Activated T-cell treated with anti-CD3 and anti-CD28 coated beads, Interleukin-2, amount 50 U/mL, for 4 hours (primary cell): ENCODE data around the gene ATF1. TPM values are rescaled to one million over a fixed set of nuclear protein-coding genes. Genes with fewer than 3 reads are reported as not detected.

Experiments
- ATAC-seq, 2 donors: fragments of 200-7000 bp; cut with Tn5 transposase; one replicate each; pipeline ENCODE4 v1.10.0; 2021
- DNase-seq: peaks from one replicate; pipeline ENCODE4 v3.0.0-alpha.2; 2020
- H3K27me3 Mint-ChIP-seq: one replicate; pipeline ENCODE4 v1.8.0; 2021; ENCODE audit warnings: low read depth, mixed read lengths
- H3K36me3 Mint-ChIP-seq: one replicate; pipeline ENCODE4 v1.8.0; 2022; ENCODE audit warnings: mixed read lengths; ENCODE audit not compliant: insufficient read depth
- H3K4me1 Mint-ChIP-seq: one replicate; pipeline ENCODE4 v1.8.0; 2021; ENCODE audit warnings: low read depth, mixed read lengths
- H3K4me3 Mint-ChIP-seq: one replicate; pipeline ENCODE4 v1.8.0; 2021; ENCODE audit warnings: mild to moderate bottlenecking, moderate library complexity, mixed read lengths
- H3K9me3 Mint-ChIP-seq: one replicate; pipeline ENCODE4 v1.8.0; 2021; ENCODE audit warnings: mixed read lengths
- total RNA-seq, 3 donors: library from RNA; stranded (reverse); gene quantifications; one replicate each; pipeline ENCODE4 v1.2.1, GENCODE V29; 2021

The ATF1 gene
- 10 to 100 TPM; 55.5 to 72.6 (median 60.8) TPM for total RNA-seq

DNA sequence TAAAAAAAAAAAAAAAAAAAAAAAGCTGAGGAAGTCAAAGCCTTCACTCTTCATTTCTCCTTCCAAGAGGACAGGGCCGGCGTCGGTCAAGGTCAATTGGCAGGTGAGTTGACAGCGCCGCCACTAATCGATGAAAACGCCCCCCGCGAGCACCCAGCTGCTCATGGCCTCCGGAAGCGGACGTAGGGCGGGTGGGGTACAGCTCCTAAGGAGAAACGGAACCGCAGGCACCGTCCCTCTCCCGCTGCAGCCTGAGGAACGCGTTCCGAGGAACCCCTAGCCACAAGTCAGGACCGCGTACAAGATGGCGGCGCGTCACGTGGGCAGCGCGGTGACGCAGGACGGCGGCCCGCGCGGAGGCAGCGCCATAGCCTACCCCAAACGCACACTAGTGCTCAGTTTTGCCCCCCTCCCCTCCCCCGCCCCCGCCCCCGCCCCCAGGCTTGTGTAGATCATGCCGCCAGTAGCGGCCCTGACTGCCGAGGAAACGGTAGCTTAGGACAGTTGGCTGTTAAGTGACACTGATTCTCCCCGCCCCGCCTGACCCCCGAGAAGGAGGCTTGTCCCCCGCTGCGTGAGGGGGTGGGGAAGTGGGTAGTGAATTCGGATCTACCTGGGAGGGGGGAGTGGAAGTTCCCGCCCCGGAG is at the start of gene ATF1:
Gene ATF1 (plus strand): TSS at position 463 of the 647 bp plus-strand sequence. CDS start 16,045 bp downstream, outside the sequence.
- Mint-ChIP-seq H3K9me3 (no peaks in the 10 kb centered on the region), H3K27me3 (no peaks in the 10 kb centered on the region), H3K4me3 (peak within 1 kb of the TSS; percentile 83), H3K4me1 (peaks cover 33% of the 10 kb centered on the region), H3K36me3 (no peaks in the 10 kb centered on the region)
- DNase-seq = peak; percentile 86
- peak; percentile 88 to 90 for ATAC-seq

DNA sequence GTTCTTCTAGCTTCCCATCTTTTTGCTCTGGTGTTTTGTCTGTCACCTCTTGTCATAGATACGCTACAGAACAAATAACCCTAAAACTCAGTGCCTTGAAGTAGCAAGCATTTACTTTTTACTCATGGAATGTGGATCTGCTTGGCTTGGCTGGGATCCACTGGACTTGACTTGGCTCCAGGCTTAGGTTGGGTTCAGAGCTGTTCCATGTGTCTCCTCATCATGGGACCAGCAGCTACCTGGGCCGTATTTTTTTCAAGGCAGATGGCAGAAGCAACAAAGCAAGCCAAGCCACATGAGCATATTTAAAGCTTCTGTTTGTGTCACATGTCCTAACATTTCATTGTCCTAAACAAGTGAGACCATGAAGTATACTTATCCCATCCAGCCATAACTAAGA is 48.7 kb upstream of the ATF1 start:
- no peak overlapping the region for H3K4me3 Mint-ChIP-seq
- H3K4me1 Mint-ChIP-seq = no peaks in the 10 kb centered on the region
- DNase-seq = no peak
- no peaks in the 10 kb centered on the region for H3K27me3 Mint-ChIP-seq
- ATAC-seq = no peak
- peaks cover 23% of the 10 kb centered on the region for H3K36me3 Mint-ChIP-seq
- no peaks in the 10 kb centered on the region for H3K9me3 Mint-ChIP-seq

DNA sequence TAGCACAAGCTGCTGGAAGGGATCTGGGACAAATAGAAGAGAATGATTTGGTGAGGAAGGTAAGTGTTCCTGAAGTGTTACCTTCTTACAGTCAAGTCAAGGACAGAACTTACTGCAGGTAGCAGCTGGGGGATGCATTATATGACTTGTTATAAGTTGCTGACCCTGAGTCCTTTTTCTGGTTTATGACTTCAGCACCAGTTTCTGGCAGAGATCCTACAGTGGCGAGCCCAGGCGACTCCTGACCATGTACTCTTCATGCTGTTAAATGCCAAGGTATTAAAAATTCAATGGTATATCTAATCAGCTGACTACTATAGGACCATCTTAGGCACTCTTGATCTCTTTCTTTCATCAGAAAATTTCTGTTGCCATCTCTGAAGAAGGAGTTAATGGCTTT is 45.1 kb upstream of the ATF1 start:
- no peak for DNase-seq
- Mint-ChIP-seq H3K4me1 (no peaks in the 10 kb centered on the region), H3K36me3 (peaks cover 39% of the 10 kb centered on the region), H3K27me3 (no peaks in the 10 kb centered on the region), H3K4me3 (no peak overlapping the region), H3K9me3 (no peaks in the 10 kb centered on the region)
- ATAC-seq = no peak

DNA sequence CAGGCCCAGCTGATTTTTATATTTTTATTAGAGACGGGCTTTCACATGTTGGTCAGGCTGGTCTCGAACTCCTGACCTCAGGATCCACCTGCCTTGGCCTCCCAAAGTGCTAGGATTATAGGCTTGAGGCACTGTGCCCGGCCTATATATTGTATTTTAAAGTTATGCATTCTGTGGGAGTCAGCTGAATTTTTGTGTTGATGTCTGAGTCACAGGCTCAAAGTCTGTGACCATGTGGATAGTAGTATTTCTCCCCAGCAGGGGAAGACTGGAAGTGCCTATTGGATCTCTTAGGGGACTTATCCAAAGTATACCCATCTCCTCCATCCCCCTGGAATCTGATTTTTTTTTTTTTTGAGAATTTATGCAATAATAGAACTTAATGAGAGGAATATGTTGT is 43.8 kb upstream of the ATF1 start:
- Mint-ChIP-seq H3K9me3 (no peaks in the 10 kb centered on the region), H3K4me1 (no peaks in the 10 kb centered on the region), H3K4me3 (no peak overlapping the region), H3K27me3 (no peaks in the 10 kb centered on the region), H3K36me3 (peaks cover 42% of the 10 kb centered on the region)
- DNase-seq (no peak), ATAC-seq (no peak)

DNA sequence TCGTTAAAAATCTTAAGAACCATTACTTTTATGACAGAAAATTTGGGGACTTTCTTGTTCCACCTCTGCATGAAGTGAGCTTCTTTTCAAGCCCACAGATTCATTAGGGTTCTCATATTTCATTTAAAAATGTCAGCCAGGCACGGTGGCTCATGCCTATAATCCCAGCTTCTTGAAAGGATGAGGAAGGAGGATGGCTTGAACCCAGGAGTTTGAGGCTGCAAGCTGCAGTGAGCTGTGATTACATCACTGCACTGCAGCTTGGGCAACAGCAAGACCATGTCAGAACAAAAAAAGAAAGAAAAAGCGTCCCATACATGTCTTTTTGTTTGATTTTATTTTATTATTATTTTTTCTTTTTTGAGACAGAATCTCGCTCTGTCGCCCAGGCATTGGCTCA is 43.4 kb upstream of the ATF1 start:
- Mint-ChIP-seq H3K9me3 (no peaks in the 10 kb centered on the region), H3K36me3 (peaks cover 42% of the 10 kb centered on the region), H3K4me1 (no peaks in the 10 kb centered on the region), H3K4me3 (no peak overlapping the region), H3K27me3 (no peaks in the 10 kb centered on the region)
- DNase-seq (no peak), ATAC-seq (no peak)

DNA sequence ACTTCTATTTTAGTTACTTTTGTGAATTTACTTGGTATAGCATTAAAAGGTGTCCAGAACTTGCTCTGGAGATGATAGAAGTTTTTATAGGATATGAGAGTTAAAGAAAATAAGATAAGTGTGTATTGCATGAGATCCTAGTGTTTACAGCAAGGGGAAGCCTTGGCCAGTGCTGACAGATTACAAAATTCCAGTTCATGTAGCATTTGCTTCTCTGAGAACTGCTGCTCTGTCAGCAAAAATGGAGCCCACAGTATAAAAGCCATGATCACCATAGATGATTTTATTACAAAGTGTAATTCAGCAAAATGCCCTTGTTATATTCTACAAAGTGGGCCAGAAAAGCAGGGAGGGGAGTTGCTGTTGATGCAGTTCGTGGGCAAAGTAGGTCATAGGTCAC is 40.0 kb upstream of the ATF1 start:
- H3K9me3 Mint-ChIP-seq = no peaks in the 10 kb centered on the region
- no peaks in the 10 kb centered on the region for H3K27me3 Mint-ChIP-seq
- H3K36me3 Mint-ChIP-seq = peaks cover 45% of the 10 kb centered on the region
- H3K4me3 Mint-ChIP-seq = no peak overlapping the region
- no peak for DNase-seq
- no peaks in the 10 kb centered on the region for H3K4me1 Mint-ChIP-seq
- no peak for ATAC-seq

DNA sequence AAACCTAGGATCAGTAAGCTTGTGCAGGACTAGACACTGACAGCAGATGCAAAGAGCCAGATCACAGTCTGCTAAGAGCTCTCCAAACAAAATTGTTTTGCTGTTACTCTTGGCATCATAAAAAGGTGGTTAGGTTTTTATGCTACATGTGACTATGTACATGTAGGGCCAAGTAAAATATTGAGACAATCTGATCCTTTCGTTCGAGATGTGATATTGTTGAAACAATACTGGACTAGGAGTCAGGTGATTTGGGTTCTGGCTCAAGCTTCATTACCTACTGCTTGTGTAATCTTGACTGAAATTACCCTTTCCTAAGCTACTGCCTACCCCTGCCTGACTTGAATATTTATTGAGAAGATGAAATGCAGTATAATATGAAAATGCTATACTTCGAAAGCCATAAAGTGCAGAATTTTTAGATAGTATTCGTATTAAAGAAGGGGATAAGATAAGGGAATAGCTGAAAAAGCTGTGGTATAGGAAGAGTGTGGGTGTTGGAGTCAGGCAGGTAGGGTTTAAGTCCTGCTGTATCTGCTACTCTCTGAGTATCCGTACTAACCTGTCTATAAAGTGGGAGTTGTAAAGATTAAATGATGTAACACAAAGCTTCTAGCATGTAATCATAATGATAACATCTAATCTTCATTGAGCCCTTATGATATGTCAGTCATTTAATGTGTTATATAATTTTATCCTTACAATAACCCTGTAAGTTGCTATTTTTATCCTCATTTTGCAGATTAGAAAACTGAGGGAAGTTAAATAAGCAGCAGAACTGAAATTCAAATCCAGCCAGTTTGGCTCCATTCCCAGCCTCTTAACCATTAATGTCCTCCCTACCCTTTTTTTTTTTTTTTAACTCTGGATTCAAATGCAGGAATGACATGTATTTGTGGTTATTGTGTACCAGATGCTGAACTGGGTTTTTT is 38.6 kb upstream of the ATF1 start:
- ATAC-seq (no peak), DNase-seq (no peak)
- no peaks in the 10 kb centered on the region for H3K9me3 Mint-ChIP-seq
- H3K36me3 Mint-ChIP-seq = peaks cover 51% of the 10 kb centered on the region
- H3K4me3 Mint-ChIP-seq = no peak overlapping the region
- H3K4me1 Mint-ChIP-seq = no peaks in the 10 kb centered on the region
- no peaks in the 10 kb centered on the region for H3K27me3 Mint-ChIP-seq

DNA sequence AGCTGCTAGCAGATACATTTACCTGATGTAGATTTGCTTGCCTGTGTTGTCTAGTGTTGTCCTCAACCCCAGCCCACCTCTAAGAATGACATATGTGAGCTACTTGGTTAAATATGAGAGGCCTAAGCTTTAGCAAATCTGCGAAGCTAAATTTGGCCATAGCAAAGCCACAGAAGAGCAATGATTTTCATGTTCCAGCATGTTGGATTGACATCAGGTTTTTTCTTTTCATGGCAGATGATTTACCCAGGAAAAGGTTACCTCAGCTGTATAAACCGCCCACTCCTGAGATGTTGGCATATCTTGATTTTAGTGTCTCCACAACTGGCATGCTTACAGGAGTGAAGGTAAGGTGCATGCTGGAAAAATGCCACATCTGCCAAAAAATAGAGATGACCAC is 36.4 kb upstream of the ATF1 start:
- Mint-ChIP-seq H3K36me3 (peaks cover 57% of the 10 kb centered on the region), H3K4me3 (no peak overlapping the region), H3K27me3 (no peaks in the 10 kb centered on the region), H3K9me3 (no peaks in the 10 kb centered on the region), H3K4me1 (no peaks in the 10 kb centered on the region)
- DNase-seq (no peak), ATAC-seq (no peak)

DNA sequence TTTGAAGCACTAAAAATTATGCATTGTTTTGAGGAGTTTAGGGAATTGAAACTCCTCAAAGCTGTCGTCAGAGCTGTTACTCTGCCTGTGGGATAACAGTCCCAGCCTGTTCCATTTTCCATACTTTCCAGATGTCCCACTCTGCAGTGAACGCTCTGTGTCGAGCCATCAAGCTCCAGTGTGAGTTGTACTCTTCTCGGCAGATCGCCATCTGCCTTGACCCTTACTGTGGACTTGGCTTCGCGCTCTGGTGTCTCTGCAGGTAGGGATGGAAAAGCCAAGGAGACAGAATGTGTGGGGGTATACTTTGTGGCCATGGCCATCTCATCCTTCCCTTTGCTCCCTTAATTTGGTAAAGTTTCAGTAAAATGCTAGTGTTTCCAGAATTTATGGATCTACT is 35.5 kb upstream of the ATF1 start:
- no peaks in the 10 kb centered on the region for H3K4me1 Mint-ChIP-seq
- no peak for ATAC-seq

DNA sequence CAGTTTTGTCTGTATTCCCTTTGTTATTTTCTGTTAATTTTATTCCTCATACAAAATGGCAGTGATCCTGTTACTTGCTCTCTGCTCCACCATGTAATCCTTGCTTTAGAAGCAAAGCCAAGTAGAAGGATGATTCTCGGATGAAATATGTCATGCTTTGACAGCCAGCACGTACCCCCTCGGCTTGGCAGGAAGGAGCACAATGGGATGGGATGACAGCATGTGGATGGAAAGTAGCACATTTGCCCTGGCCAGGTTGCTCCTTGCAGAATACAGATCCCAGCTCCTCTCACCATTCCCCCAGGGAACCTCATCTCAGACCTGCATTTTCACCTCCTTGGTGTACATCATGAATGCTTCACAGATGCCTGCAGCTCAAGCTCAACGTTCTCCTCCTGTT is 35.1 kb upstream of the ATF1 start:
- no peaks in the 10 kb centered on the region for H3K27me3 Mint-ChIP-seq
- no peak overlapping the region for H3K4me3 Mint-ChIP-seq
- no peak for DNase-seq
- H3K4me1 Mint-ChIP-seq = no peaks in the 10 kb centered on the region
- H3K9me3 Mint-ChIP-seq = no peaks in the 10 kb centered on the region
- H3K36me3 Mint-ChIP-seq = peaks cover 49% of the 10 kb centered on the region
- no peak for ATAC-seq

More for the DNA sequence above, 35.5 kb upstream of the ATF1 start:
- Mint-ChIP-seq H3K4me3 (no peak overlapping the region), H3K36me3 (peaks cover 51% of the 10 kb centered on the region), H3K27me3 (no peaks in the 10 kb centered on the region), H3K9me3 (no peaks in the 10 kb centered on the region)
- no peak for DNase-seq

DNA sequence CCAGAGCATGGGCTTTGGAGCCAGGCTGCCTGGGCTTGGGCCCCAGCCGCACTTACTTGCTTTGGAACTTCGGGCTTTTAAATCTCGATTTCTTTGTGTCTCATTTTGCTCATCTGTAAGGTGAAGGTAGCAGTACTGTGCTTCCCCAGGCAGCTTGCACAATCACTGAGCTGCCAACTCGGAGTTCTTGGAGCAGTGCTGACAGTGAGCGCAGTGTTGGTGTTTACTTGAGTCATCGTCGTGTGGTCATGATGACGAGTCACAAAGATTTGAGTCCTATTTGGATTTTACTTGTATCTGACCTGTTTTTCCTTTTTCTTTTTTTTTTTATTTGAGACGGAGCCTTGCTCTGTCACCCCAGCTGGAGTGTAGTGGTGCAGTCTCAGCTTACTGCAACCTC is 31.3 kb upstream of the ATF1 start:
- no peak overlapping the region for H3K4me3 Mint-ChIP-seq
- H3K4me1 Mint-ChIP-seq = no peaks in the 10 kb centered on the region
- peaks cover 52% of the 10 kb centered on the region for H3K36me3 Mint-ChIP-seq
- no peak for DNase-seq
- ATAC-seq = no peak
- H3K27me3 Mint-ChIP-seq = no peaks in the 10 kb centered on the region
- no peaks in the 10 kb centered on the region for H3K9me3 Mint-ChIP-seq

DNA sequence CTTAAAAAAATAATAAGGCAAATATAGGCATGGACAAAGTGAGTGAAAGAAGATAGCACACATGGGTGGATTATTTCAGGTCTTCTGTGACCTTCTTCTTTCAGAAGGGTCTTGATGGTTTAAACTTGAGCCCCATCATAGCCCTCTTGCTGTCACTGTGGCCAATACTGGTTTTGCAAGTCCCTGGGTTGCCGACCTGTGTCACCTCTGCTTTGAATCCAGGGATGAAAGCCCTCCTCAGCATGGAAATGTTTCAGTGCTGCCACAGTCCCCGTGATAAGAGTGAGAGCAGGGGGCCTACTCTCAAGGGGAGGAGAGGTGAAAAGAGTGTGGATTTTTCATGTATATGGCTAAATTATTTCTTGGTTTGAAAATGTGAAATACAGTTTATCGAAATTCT is 30.2 kb upstream of the ATF1 start:
- H3K9me3 Mint-ChIP-seq = no peaks in the 10 kb centered on the region
- no peaks in the 10 kb centered on the region for H3K27me3 Mint-ChIP-seq
- H3K36me3 Mint-ChIP-seq = peaks cover 50% of the 10 kb centered on the region
- H3K4me1 Mint-ChIP-seq = no peaks in the 10 kb centered on the region
- H3K4me3 Mint-ChIP-seq = no peak overlapping the region
- DNase-seq = no peak
- no peak for ATAC-seq

DNA sequence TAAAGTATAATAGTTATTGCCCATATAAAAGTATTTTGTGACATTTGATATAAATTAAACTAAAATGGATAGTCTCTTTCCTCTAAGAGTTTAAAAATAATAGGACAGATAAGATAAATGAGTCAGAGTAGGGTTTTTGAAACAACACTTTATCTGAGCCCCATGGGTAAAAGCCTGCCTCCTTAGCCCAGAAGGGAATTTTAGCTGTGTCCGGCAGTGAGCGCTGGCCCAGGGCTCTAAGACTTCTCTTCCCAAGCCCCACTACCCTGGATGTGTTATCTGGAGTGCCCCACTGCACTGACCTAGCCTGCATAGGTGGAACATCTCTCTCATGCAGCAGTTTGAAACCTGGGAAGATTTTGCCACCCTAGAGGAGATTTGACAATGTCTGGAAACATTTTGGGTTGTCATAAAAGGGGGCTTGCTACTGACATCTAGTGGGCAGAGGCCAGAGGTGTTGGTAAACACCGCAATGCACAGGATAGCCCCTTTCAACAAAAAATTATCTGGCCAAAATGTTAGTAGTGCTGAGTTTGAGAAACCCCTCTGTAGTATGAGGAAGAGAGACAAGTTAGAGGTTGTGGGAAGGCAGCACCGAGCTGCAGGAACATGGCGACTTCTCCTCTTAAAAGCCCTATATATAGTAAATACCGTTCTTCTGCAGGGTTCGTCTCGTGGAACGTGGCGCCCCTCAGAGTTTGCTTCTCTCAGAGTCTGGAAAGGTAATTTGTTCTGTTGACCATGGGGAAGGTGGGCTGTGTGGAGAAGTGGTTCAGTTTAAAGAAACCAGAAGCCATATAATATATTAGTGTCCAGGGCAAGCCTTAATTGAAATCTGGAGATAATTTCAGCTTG is 29.3 kb upstream of the ATF1 start:
- no peaks in the 10 kb centered on the region for H3K27me3 Mint-ChIP-seq
- H3K36me3 Mint-ChIP-seq = peaks cover 52% of the 10 kb centered on the region
- ATAC-seq = no peak
- no peaks in the 10 kb centered on the region for H3K9me3 Mint-ChIP-seq
- H3K4me3 Mint-ChIP-seq = no peak overlapping the region
- no peaks in the 10 kb centered on the region for H3K4me1 Mint-ChIP-seq
- no peak for DNase-seq

DNA sequence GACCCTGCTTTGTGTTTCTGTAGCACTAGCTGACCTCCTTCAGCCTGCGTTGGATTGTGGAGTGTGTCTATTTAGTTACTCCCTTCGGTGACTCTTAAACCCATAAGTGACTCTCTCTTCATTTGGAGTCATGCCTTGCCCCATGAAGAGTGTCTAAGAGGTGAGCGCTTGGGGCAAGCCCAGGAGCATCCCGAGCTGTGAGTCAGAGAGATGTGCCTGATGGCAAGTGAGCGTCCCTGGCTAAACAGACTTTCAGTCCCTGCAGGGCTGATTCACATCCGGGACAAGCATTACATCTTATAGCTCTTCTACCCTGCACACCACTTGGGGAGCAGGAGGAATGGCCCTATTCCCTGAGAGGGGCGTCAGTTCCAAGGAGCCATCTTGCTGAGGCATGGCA is 24.3 kb upstream of the ATF1 start:
- peaks cover 51% of the 10 kb centered on the region for H3K36me3 Mint-ChIP-seq
- DNase-seq (no peak), ATAC-seq (no peak)
- H3K4me1 Mint-ChIP-seq = no peaks in the 10 kb centered on the region
- no peak overlapping the region for H3K4me3 Mint-ChIP-seq
- no peaks in the 10 kb centered on the region for H3K27me3 Mint-ChIP-seq
- H3K9me3 Mint-ChIP-seq = no peaks in the 10 kb centered on the region
